ENCODE results near the gene PLEK2.
"Not testable (repeated sequence)": the region's sequence is repeated elsewhere in the genome, so short reads cannot be mapped to it uniquely, and the experiment has no call there.

The PLEK2 gene

DNA sequence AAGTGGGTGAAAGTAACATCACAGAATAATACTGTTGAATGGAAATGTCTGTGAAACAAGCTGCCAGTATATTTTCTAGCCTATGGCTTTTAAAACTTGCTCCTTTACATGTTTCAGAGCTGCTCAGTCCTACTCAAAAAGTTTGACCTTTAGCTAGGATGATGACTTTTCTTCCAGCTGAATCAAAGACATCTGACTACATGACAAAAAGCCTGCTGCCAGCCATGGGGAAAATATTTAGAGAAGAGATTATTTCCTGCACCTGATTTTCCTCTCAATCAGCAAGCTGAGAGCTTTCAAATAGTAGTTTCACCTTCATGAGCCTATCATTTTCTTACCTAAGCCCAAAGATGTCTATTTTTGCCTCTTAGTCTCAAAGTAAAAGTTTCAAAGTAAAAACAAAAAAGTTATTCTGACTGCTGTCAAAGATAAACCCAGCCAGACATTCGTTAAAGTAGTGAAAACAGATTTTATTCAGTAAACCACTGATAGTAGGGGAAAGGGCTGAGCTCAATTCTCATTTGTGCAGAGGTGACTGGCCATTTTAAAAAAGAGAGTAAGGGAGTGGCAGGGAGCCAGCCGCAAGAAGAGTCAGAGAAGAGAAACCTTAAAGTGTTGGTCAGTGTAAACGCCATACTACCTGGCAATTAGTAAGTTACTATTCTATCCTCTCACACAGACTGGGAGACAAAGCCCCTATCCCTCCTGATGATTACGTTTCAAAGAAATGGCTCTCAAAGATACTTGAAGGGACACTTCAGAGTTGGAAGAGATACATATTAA is 54.6 kb downstream of the PLEK2 start:
- TF ChIP-seq ZFX (IDR thresholded peaks at IDR 0.05; ENCODE audit: borderline replicate concordance), result no peak

GRCh38 chr14:67352055-67352454 is 59.9 kb downstream of the PLEK2 start:
- H3K27ac ChIP-seq, result no peak overlapping the region
- TF ChIP-seq ZFX (IDR thresholded peaks at IDR 0.05; ENCODE audit: borderline replicate concordance) (no peak), CTCF (IDR thresholded peaks at IDR 0.05) (no peak)

More for the DNA sequence above, 54.6 kb downstream of the PLEK2 start:
- H3K27ac ChIP-seq, result no peak overlapping the region

- no peak for TF ChIP-seq ZFX (IDR thresholded peaks at IDR 0.05; ENCODE audit: borderline replicate concordance)
- no peak for TF ChIP-seq CTCF (IDR thresholded peaks at IDR 0.05)
- H3K27ac ChIP-seq, result 0 out of 2 replicates have a peak overlapping the region, but pooled peaks have one; percentile 7
These were observed 66.4 kb downstream of the PLEK2 start for GRCh38 chr14:67345583-67345982.

GRCh38 chr14:67343601-67344230 is 68.2 kb downstream of the PLEK2 start:
- no peak overlapping the region for H3K27ac ChIP-seq
- TF ChIP-seq CTCF (IDR thresholded peaks at IDR 0.05) (no peak), ZFX (IDR thresholded peaks at IDR 0.05; ENCODE audit: borderline replicate concordance) (no peak)

GRCh38 chr14:67341231-67341630 is 70.7 kb downstream of the PLEK2 start:
- H3K27ac ChIP-seq, result not testable (repeated sequence)

Measured in 22Rv1 (cell line).